GM12878 (cell line): ENCODE data around the gene MRPL20. TPM values are rescaled to one million over a fixed set of nuclear protein-coding genes. Genes with fewer than 3 reads are reported as not detected.

ENCODE experiments used
- ATAC-seq: fragments of 200-7000 bp; cut with Tn5 transposase; 3 replicates; pipeline ENCODE4 v1.9.1; 2020; ENCODE audit warnings: mild to moderate bottlenecking, moderate library complexity
- BruUV-seq: library from RNA; stranded (reverse); fragments of 400-500 nt; replicated peaks from 2 replicates; lab custom pipeline; 2021; lab: Mats Ljungman, UMichigan
- CTCF ChIA-PET: fragments of 300-600 bp; sonication (Branson Sonifier 250); formaldehyde crosslinking; extraction: SDS; loops from one replicate; lab custom pipeline; 2021; ENCODE audit warnings: inconsistent platforms; lab: Yijun Ruan, JAX
- POLR2A ChIA-PET: fragments of 350-600 bp; formaldehyde crosslinking; extraction: SDS; loops from one replicate; lab custom pipeline; 2021; ENCODE audit warnings: inconsistent platforms; lab: Charles Lee
- RAD21 ChIA-PET: fragments of 300-600 bp; sonication (Branson Sonifier 250); formaldehyde crosslinking; loops from one replicate; lab custom pipeline; 2023; ENCODE audit warnings: antibody characterized with exemption; ENCODE audit not compliant: unreplicated experiment; lab: Charles Lee
- SMC1A ChIA-PET: fragments of 300-600 bp; sonication (Branson Sonifier 250); formaldehyde crosslinking; loops from one replicate; lab custom pipeline; 2023; ENCODE audit not compliant: unreplicated experiment, uncharacterized antibody; lab: Charles Lee
- DNase-seq: peaks from one replicate; pipeline ENCODE4 v3.0.0-alpha.2; 2011; ENCODE audit warnings: low read depth, low spot score
- FAIRE-seq: peaks from 3 replicates; lab custom pipeline; 2011; peaks lifted over from hg19 to GRCh38; lab: Jason Lieb, UNC
- H2AFZ ChIP-seq: 2 replicates; pipeline ENCODE4 v1.6.0; 2011; ENCODE audit warnings: low read depth, low read length, control low read depth; ENCODE audit not compliant: control insufficient read depth
- H3K27ac ChIP-seq: 2 replicates; pipeline ENCODE4 v1.5.1; 2011; ENCODE audit warnings: control low read depth; ENCODE audit not compliant: control insufficient read depth, insufficient read depth
- H3K27me3 ChIP-seq, 2 experiments: replicated peaks in 1 of 2; 2 replicates each; pipeline versions ENCODE4 v1.6.0 to v1.6.1; 2011; ENCODE audit warnings: low read length in 1 of 2; ENCODE audit not compliant: control insufficient read depth in 2 of 2, insufficient read depth in 2 of 2
- H3K36me3 ChIP-seq, 2 experiments: 2 replicates each; pipeline ENCODE4 v1.5.1; 2011; ENCODE audit warnings: low read length in 1 of 2; ENCODE audit not compliant: control insufficient read depth in 2 of 2, insufficient read depth in 2 of 2
- H3K4me1 ChIP-seq: 2 replicates; pipeline ENCODE4 v1.6.1; 2011; ENCODE audit warnings: mild to moderate bottlenecking, low read length, moderate library complexity, mixed read lengths; ENCODE audit not compliant: control insufficient read depth, insufficient read depth
- H3K4me2 ChIP-seq: 2 replicates; pipeline ENCODE4 v1.6.0; 2011; ENCODE audit warnings: control low read depth; ENCODE audit not compliant: control insufficient read depth, insufficient read depth
- H3K4me3 ChIP-seq: fragments of 200-600 bp; sonication (generic); 2 replicates; pipeline ENCODE4 v1.5.1; 2016
- H3K79me2 ChIP-seq: 2 replicates; pipeline ENCODE4 v1.6.0; 2011; ENCODE audit warnings: low read length; ENCODE audit not compliant: control insufficient read depth, insufficient read depth
- H3K9ac ChIP-seq: 2 replicates; pipeline ENCODE4 v1.8.0; 2011; ENCODE audit warnings: low read length, control low read depth, mixed read lengths; ENCODE audit not compliant: control insufficient read depth, insufficient read depth
- H3K9me3 ChIP-seq: replicated peaks from 3 replicates; pipeline ENCODE4 v1.5.1; 2011; ENCODE audit warnings: mild to moderate bottlenecking, low read length; ENCODE audit not compliant: control insufficient read depth, insufficient read depth
- H4K20me1 ChIP-seq: 2 replicates; pipeline ENCODE4 v1.6.0; 2011; ENCODE audit not compliant: control insufficient read depth, insufficient read depth
- CREM ChIP-seq: IDR thresholded peaks from 2 replicates; pipeline ENCODE4 v1.6.1; 2014; ENCODE audit warnings: antibody characterized with exemption, low read depth
- E4F1 ChIP-seq: fragments of 450-650 bp; IDR thresholded peaks from 2 replicates; pipeline ENCODE4 v1.6.1; 2018; ENCODE audit warnings: borderline replicate concordance, mild to moderate bottlenecking; ENCODE audit not compliant: partially characterized antibody
- EZH2 ChIP-seq: IDR thresholded peaks from 2 replicates; pipeline ENCODE4 v1.6.1; 2012; ENCODE audit warnings: low read depth, mild to moderate bottlenecking, control low read depth, inconsistent platforms, low read length, borderline replicate concordance; ENCODE audit not compliant: control insufficient read depth
- FOS ChIP-seq: IDR thresholded peaks from 3 replicates; pipeline ENCODE4 v1.6.1; 2011; ENCODE audit warnings: borderline replicate concordance; ENCODE audit not compliant: insufficient read length; ENCODE audit errors: extremely low read depth
- MLLT1 ChIP-seq: fragments of 450-650 bp; IDR thresholded peaks from 2 replicates; pipeline ENCODE4 v1.6.1; 2016; ENCODE audit warnings: mild to moderate bottlenecking
- RCOR1 ChIP-seq: conservative IDR thresholded peaks from 2 replicates; pipeline ENCODE4 v1.6.1; 2012; ENCODE audit warnings: low read depth, low read length, improper control_type of control experiment
- ZBTB33 ChIP-seq: fragments of 450-650 bp; IDR thresholded peaks from 2 replicates; pipeline ENCODE4 v1.6.1; 2017; ENCODE audit warnings: mild to moderate bottlenecking
- WGBS: methylation state at CpG from one replicate; pipeline ENCODE4 v1.1.6; 2016; ENCODE audit warnings: low lambda C conversion rate; ENCODE audit not compliant: insufficient replicate concordance, insufficient coverage; ENCODE audit errors: missing lambda C conversion rate; 5-methylcytosine and 5-hydroxymethylcytosine counted together
- in situ Hi-C: fragments of 300-500 bp; cut with MboI; formaldehyde crosslinking; loops from 9 replicates; pipeline ENCODE4 v1.14.3; 2018; ENCODE audit warnings: mixed read lengths
- intact Hi-C: fragments of 100-400 bp; cut with micrococcal nuclease; formaldehyde crosslinking; loops from one replicate; pipeline ENCODE4 v1.14.2; 2022; ENCODE audit not compliant: unreplicated experiment
- polyA plus RNA-seq, 11 experiments: library from polyadenylated mRNA; depleted of rRNA in 4 of 11; unstranded in 6 of 11; stranded (reverse) in 5 of 11; fragments of >200 nt; fragmentation: Nextera tagmentation in 4 of 11; fragmentation: Illumina TruSeq in 1 of 11; extraction: Ambion mirVana in 4 of 11; extraction: Trizol in 1 of 11; gene quantifications; 1 replicate in 1 of 11; 2 replicates in 10 of 11; pipeline versions ENCODE4 v1.2.1 to v1.2.3, GENCODE V29; 2011 to 2016; ENCODE audit warnings: inconsistent platforms in 2 of 11, missing spikeins in 2 of 11, low read depth in 1 of 11
- total RNA-seq, 4 experiments: library from RNA; depleted of rRNA in 3 of 4; stranded (reverse); fragments of >200 nt in 3 of 4; fragmentation: Illumina TruSeq in 1 of 4; extraction: Trizol in 1 of 4; gene quantifications; 2 replicates each; pipeline versions ENCODE4 v1.2.1 to v1.2.3, GENCODE V29; 2013 to 2021

Gene MRPL20
- total and polyA plus RNA-seq, 10 of the 15 experiments (the other 5 are each of a cell fraction or from before 2014, with no cell fraction given) = 129 to 525 (median 255) TPM

GRCh38 chr1:1353389-1354151, 53.5 kb downstream of the MRPL20 start:
- FAIRE-seq = no peak
- intact Hi-C loops = no loop called here

More at GRCh38 chr1:1353389-1354151, 53.5 kb downstream of the MRPL20 start:
- ChIA-PET POLR2A (no interaction called here), SMC1A (no interaction called here), RAD21 (no interaction called here), CTCF (no interaction called here)
- no TSS peak for BruUV-seq
- Histone ChIP-seq H4K20me1 (no peaks in the 10 kb centered on the region), H3K9me3 (no peaks in the 10 kb centered on the region), H3K27me3 (peaks cover 0 to 3% of the 10 kb centered on the region in 2 experiments; a peak in 2 of 4 replicates), H3K4me2 (no peak overlapping the region), H3K27ac (no peak overlapping the region), H3K4me1 (no peaks in the 10 kb centered on the region), H3K79me2 (no peaks in the 10 kb centered on the region; the same call in 1 of the 2 replicates), H3K4me3 (no peak overlapping the region), H3K9ac (no peak overlapping the region), H2AFZ (no peak overlapping the region), H3K36me3 (no peaks in the 10 kb centered on the region)
- DNase-seq (no peak), ATAC-seq (no peak)
- no peak for TF ChIP-seq RCOR1
- no peak for TF ChIP-seq FOS
- no peak for TF ChIP-seq MLLT1
- no peak for TF ChIP-seq EZH2
- no peak for TF ChIP-seq CREM
- no peak for TF ChIP-seq E4F1
- TF ChIP-seq ZBTB33 = no peak
- WGBS = 25% methylated on average over 28 of the region's 28 CpGs
- in situ Hi-C loops = no loop called here
